Skin epidermis (tissue), 12 donors: ENCODE data around the gene EIPR1.

Experiments used
- H3K27ac ChIP-seq, 21 experiments: fragments of 200-600 bp; sonication (generic) in 11 of 21; one replicate each; pipeline ENCODE4 v1.5.0; 2020; ENCODE audit warnings: mild to moderate bottlenecking in 3 of 21, inconsistent platforms in 2 of 21, moderate library complexity in 2 of 21
- H3K4me3 ChIP-seq, 7 experiments: fragments of 200-600 bp; sonication (generic) in 2 of 7; one replicate each; pipeline ENCODE4 v1.5.0; 2020; ENCODE audit warnings: inconsistent platforms in 2 of 7, mild to moderate bottlenecking in 2 of 7, moderate library complexity in 1 of 7

Gene EIPR1

GRCh38 chr2:3147651-3148530 is 229.7 kb downstream of the EIPR1 start:
- Histone ChIP-seq H3K4me3 (no peak overlapping the region), H3K27ac (no peak overlapping the region)

GRCh38 chr2:3146772-3147650 is 230.6 kb downstream of the EIPR1 start:
- no peak overlapping the region for H3K4me3 ChIP-seq
- H3K27ac ChIP-seq = no peak overlapping the region

DNA sequence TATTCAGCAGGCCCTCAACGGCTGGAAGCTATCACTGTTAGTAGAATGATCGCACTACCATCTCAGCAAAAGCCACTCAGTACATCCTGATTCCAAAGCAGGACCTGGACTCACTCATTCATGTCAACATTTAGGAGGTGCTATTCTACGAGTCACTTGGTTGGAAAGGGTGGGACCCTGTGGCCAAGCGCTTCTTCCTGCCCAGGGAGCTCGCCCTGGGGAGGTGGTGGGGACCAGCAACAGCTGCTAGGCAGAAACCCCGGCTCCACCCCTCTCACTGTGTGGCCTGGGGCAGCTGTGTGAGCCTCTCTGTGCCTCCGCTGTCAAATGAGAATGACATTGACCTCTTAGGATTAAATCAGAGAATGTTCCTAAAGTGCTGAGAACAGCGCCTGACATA is 231.4 kb downstream of the EIPR1 start:
- Histone ChIP-seq H3K4me3 (no peak overlapping the region), H3K27ac (no peak overlapping the region)

DNA sequence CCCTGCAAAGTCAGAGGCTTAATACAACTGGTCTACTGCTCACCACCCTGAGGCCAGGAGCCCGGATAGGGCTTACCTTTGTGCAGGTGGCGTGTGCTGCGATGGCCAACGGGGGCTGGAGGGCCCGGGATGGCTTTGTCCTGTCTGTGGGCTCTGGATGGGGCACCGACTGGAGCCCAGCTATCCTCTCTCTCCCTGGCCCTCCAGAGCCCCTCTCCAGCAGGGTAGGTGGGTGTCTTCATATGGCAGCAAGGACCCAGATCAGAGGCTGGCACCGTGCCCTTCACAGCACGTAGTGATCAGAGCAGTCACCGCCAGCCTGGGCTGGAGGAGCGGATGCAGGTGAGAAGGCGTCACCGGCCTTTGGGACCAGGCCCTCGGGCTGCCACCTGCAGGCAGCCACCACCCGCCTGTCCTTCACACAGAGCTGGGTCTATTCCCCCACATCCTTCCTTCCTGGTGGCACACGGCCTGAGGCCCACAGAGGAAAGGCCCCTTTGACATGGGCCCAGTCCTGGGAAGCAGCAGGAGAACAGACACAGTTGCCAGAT is 232.1 kb downstream of the EIPR1 start:
- Histone ChIP-seq H3K27ac (no peak overlapping the region), H3K4me3 (no peak overlapping the region)

- Histone ChIP-seq H3K4me3 (no peak overlapping the region), H3K27ac (no peak overlapping the region)
Observed at GRCh38 chr2:3144856-3145255, 232.8 kb downstream of the EIPR1 start.

GRCh38 chr2:3143602-3144001 is 234.0 kb downstream of the EIPR1 start:
- H3K4me3 ChIP-seq = no peak overlapping the region
- H3K27ac ChIP-seq = no peak overlapping the region

DNA sequence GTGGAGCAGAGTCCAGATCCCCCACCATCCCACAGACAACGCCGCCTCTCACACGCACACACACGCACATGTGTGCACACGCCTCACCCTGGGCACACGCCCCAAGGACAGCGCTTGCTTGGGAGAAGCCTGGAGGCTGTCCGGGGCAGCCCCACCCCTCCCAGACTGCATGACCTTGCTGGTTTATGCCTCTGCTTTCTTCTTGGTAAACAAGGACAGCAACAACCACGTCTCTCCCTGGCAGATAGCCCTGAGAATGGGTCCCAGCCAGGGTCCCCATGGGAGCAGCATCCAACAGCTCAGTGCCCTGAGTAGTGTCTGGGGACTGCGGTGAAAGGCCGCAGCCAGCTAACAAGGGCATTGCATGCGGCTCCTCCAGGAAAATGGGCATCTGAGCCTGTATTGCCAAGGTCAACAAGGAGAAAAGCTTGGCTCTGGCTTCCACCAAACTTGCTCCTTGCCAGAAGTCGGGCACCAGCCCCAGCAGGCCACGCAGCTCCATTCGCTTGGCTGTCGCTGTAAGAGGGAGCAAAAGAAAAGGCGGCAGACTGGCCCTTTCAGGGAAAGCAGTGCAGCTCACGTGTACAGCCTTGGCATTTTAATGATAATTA is 234.6 kb downstream of the EIPR1 start:
- H3K27ac ChIP-seq = no peak overlapping the region
- H3K4me3 ChIP-seq = no peak overlapping the region

- Histone ChIP-seq H3K27ac (no peak overlapping the region), H3K4me3 (no peak overlapping the region)
Observed at GRCh38 chr2:3142210-3142609, 235.4 kb downstream of the EIPR1 start.

- Histone ChIP-seq H3K27ac (no peak overlapping the region), H3K4me3 (no peak overlapping the region)
Observed at GRCh38 chr2:3141696-3142095, 235.9 kb downstream of the EIPR1 start.

DNA sequence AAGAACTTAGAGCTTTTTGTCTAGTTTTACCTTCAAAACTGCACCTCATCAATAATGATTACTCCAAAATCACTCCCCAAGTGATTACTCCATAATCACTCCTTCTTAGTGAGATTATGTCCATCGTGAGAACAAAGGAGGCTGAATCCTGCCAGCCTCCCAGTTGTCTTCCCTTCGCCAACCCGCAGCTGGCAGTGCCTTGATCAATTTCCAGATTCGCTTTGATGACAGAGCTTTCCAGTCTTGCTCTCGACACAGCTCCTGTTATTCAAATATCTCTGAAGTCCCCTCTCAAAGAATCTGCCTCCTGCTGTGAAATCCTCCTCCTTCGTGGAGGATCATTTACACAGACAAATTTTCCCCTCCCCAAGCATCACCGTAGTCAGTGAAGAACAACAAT is 237.7 kb downstream of the EIPR1 start:
- Histone ChIP-seq H3K4me3 (no peak overlapping the region), H3K27ac (no peak overlapping the region)
